HG02759 (cell line): Measurements from ENCODE around the gene TANC1.
"Not testable (repeated sequence)": the region's sequence is repeated elsewhere in the genome, so short reads cannot be mapped to it uniquely, and the experiment has no call there.

ENCODE experiments used
- ATAC-seq: cut with Tn5 transposase; IDR thresholded peaks from one replicate; pipeline ENCODE4 v1.9.1; 2021; ENCODE audit warnings: mild to moderate bottlenecking, moderate library complexity; ENCODE audit not compliant: unreplicated experiment

The TANC1 gene

GRCh38 chr2:159022019-159022418, 53.6 kb downstream of the TANC1 start:
- ATAC-seq = no peak

GRCh38 chr2:159026170-159026569, 57.7 kb downstream of the TANC1 start:
- no peak for ATAC-seq

DNA sequence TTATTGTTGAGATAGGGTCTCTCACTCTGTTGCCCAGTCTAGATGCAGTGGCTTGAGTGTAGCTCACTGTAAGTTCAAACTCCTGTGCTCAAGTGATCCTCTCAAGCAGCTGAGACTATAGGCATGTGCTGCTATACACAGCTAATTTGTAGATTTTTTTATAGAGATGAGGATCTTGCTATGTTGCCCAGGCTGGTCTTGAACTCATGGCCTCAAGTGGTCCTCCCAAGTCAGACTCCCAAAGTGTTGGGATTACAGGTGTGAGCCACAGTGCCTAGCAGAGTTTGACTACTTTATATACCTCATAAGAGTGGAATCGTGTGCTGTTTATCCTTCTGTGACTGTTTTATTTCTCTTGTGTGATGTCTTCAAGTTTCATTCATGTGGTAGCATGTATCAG, 60.3 kb downstream of the TANC1 start:
- no peak for ATAC-seq

DNA sequence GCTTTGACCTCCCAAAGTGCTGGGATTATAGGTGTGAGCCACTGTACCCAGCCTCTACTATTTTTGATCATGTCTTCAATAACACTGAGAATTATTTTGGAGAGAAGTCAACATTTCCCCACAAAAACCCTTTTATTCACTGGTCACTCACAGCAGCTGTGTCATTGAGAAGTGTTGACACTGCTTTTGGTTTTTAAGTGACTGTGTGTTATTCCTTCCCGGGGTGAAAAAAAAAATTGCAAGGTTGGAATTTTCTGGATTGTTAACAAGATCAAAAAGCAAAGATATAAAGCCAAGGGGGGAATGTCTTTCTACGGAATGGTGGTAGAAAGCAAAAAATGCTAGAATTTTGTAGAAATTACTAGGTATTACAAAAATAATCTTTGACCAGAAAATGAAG, 61.5 kb downstream of the TANC1 start:
- ATAC-seq = no peak

DNA sequence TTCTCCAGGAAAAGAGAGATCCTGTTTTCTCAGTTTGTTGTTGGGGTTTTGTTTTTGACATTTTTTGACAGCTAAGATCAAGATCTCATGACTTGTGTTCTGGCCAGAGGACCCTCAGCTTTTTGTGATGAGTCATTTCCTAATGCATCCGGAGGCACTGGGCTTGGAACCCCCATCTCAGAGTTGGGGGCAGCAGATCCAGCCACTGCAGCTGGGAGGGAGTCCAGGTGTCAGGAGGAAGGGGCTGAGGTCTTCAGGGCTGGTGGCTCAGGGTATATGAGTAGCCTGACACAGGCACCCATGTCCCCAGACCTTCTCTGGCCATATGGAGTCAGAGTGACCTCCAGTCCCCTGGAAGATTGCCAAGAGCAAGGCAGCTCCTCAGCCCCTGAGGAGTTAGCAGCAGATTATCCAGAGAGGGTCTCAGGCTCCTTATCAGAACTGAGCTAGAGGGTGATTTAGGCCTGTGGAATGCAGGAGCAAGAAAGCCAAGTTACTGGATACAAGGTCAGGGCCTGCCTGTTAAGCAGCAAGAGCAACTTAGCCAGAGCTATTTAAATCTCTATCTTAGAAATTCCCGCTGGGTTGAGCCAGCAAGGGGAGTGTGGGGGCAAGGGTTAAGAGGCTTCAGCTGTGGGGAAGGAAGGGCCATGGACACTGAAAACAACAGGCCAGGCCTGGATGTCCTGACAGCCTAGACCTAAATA, 62.4 kb downstream of the TANC1 start:
- no peak for ATAC-seq

DNA sequence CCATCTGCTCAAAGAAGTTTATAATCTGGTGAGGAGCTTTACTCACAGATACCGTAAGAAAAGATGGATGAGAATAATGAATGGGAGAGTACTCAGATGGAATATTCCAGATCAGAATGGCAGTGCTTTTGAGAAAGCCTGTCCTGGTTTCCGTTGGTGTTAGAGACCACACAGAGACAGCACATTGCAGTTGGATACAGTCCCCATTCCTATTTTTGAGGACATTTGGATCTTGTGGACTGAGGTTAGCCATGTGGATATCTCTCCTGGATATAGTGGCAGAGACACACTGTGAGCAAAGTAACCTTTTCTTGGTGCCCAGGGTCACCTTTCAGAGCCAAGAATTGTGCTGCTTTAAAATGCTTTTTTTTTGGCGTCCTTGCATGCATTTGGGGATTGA, 63.7 kb downstream of the TANC1 start:
- ATAC-seq = no peak

DNA sequence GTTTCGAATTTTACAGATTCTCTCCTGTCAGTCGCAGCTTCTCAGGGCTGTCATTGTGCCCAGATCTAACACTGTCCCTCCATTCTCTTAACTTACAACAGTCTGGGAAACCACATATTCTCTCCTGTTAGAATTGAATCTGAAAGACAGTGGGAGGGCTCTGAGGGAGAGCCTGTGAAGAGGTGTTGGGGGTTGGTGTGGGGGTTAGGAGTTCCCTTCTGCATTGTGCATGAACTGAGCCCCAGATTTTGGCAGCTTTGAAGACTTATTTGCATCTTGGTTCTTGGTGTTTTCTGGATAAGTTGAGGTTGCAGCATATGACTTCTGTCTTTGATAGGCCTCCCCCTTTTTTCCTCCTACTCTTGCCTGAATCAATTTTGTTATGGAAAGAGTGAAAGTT, 64.1 kb downstream of the TANC1 start:
- no peak for ATAC-seq

GRCh38 chr2:159034713-159035112, 66.3 kb downstream of the TANC1 start:
- no peak for ATAC-seq

DNA sequence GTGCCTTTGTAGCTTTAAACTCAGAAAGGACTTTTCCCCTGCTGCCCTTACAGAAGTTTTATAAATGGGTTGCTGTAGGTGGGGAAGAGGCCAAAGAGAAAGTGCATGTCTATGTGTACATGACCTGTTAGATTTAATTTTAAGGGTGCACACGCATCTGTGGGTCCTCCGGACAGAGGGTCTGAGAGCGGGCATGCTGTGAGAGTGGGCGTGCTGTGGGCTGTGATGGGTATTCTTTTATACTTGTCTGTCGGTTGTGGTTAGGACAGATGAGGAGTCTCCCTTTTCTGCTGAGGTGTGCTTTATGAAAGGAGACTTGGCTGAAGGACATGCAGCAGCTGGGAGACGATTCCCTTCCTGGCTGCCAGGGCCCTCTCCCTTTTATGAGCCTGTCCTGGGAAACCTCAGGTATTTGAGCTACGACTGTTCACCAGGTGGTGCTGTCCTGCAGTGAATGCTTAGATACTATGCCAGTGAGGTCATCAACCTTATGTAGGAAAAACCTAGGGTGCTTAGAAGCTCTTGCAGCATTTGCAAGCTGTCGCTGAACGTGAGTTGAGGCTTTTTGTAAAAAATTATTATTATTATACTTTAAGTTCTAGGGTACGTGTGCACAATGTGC, 67.5 kb downstream of the TANC1 start:
- no peak for ATAC-seq

GRCh38 chr2:159036461-159036860, 68.0 kb downstream of the TANC1 start:
- not testable (repeated sequence) for ATAC-seq

DNA sequence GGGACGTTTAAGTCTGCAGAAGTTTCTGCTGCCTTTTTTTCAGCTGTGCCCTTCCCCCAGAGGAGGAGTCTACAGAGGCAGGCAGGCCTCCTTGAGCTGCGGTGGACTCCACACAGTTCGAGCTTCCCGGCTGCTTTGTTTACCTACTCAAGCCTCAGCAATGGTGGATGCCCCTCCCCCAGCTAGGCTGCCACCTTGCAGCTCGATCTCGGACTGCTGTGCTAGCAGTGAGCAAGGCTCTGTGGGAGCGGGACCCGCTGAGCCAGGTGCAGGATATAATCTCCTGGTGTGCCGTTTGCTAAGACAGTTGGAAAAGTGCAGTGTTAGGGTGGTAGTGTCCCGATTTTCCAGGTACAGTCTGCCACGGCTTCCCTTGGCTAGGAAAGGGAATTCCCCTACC, 72.9 kb downstream of the TANC1 start:
- ATAC-seq = not testable (repeated sequence)

- no peak for ATAC-seq
Measured at GRCh38 chr2:159042115-159042850, 73.8 kb downstream of the TANC1 start.

GRCh38 chr2:159043710-159044109, 75.3 kb downstream of the TANC1 start:
- ATAC-seq = no peak

- ATAC-seq = no peak
Measured at GRCh38 chr2:159044804-159045286, 76.4 kb downstream of the TANC1 start.

DNA sequence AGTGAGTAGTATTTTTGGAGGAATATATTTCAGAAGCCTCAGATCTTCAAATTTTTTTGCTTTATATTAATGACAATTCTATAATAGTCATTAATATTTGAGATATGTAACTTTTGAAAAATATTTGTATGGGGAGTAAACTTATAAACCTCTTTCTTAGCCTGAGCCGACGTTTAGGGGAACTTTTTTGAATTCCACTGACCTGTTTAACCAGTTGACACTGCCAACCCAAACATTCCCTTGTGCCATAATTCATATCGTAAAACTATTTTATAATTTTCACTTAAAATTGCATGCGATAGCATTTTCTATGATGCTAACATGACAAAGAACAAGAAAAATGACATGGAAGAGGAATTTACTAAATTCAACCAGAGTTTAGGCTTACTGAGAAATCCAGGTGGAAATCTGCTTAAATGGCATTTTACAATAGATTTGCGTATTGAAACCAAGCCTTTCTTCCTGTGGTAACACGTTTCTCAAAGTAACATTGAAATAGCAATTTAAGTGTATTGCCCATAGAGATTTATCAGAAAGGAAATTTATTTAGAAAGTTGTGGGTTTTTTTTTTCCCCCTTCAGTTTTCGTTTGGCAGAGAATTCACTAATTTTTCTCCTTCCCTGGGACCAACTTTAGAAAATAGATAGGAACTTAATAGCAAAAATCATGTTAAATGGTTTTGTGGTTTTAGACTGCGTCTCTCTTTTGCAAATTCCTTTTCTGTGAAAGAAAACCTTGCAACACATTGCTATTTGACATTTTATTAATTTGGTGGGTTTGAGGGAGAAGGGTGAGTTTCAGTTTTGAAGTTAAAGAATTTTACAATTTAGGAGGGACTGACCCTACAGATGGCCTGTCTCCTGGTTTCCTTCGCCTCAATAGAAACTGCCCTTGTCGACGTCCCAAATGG, 77.4 kb downstream of the TANC1 start:
- no peak for ATAC-seq

DNA sequence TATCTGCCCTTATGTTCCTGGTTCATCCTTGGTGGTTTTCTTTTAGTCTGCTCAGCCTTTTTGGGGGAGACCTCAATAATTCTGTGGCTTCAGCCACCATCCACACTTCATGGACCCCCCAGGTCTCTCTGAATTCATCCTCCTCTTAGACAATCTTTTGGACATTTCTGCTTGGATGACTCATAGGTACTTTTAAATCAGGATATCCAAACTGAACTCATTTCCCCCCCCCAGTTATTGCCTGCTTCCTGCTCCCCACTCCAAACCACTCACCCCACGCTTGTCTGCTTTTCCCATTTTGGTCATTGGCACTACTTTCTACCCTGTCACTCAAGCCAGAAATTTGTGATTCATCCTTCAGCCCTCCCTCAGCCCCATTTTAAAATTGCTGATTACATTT, 78.5 kb downstream of the TANC1 start:
- ATAC-seq = no peak

DNA sequence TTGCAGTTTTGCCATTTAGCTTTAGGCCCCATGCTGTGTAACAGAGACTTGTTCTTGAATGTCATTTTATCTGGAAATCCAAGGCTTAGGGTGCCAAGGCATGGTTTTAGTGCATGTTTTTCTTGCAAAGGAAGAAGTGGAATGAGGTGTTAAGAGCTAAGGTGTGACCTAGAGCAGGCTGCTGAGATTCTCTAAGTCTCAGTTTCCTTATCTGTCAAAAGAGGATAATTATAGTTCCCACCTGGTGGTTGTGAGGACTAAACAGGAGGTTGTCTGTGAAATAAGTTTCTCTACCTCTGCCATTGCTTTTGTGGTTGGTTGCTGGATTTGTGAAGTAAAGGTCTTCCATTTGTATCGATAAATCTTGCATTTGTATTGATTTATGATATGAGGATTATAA, 82.0 kb downstream of the TANC1 start:
- ATAC-seq = no peak

- no peak for ATAC-seq
Measured at GRCh38 chr2:159051133-159051532, 82.7 kb downstream of the TANC1 start.

DNA sequence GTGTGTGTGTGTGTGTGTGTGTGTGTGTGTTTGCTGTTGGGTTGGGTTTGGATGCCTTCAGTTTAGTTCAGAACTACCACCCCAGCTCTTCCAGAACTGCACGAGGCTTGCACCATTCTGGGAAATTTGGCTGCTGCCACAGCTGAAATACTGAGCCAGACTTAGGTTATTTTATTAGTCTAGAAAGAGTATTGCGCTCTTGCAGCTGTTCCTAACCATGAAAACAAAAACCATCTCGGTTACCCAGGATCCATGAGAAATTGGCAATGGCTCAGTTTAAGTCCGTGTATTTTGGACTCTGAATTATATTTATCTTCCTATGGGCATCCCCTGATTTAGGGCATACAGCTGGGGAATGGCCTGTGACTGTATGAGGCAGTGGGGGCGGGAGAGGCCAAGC, 83.2 kb downstream of the TANC1 start:
- ATAC-seq = no peak

- ATAC-seq = no peak
Measured at GRCh38 chr2:159052157-159052601, 83.7 kb downstream of the TANC1 start.
